Caki2 (cell line): ENCODE data around the gene SLF2. TPM values are rescaled to one million over a fixed set of nuclear protein-coding genes. Genes with fewer than 3 reads are reported as not detected.

Source experiments
- DNase-seq: peaks from one replicate; pipeline ENCODE4 v3.0.0-alpha.2; 2015; ENCODE audit warnings: low read depth
- in situ Hi-C: cut with HindIII; loops from 2 replicates; pipeline ENCODE4 v1.10.0; 2016; ENCODE audit warnings: low sequenced_read_pairs, low pct_unique_long_range_greater_than_20kb, mixed read lengths
- total RNA-seq: library from RNA; depleted of rRNA; stranded (reverse); fragments of >200 nt; shearing (Covaris generic); gene quantifications from 2 replicates; pipeline ENCODE4 v1.2.3, GENCODE V29; 2014; ENCODE audit warnings: low replicate concordance

The SLF2 gene
- total RNA-seq, 1 experiment from 2014 or later, result 8.9 TPM

DNA sequence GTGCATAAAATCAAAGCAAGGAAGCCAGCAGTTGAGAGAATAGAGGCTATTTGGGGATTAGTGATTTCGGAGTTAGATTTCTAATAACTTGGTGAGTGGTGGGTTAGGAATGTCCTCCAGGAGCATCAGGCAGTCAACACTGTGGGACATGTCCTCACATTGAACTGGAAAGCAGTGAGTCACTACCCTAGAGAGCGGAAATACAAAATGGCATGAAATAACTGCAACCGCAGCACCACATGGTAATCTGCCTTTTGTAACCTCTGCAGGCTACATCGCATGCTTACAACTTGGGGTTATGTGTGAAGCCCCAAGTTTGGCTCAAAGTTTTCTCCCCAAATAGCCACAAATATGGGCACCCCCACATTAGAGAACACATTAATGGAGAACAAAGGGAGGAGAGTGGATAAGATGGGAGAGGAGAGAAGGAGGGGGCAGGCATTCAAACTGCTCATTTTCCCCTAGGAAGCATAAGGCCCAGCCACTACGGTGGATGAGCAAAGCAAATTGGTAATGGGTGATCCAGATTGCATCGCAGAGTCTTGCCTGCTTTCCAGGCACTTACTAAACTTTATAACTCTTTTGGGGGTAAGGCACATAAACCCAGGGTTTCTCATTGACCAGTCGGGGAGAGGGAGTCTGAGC, 22.0 kb upstream of the SLF2 start:
- DNase-seq, result peak; percentile 60

DNA sequence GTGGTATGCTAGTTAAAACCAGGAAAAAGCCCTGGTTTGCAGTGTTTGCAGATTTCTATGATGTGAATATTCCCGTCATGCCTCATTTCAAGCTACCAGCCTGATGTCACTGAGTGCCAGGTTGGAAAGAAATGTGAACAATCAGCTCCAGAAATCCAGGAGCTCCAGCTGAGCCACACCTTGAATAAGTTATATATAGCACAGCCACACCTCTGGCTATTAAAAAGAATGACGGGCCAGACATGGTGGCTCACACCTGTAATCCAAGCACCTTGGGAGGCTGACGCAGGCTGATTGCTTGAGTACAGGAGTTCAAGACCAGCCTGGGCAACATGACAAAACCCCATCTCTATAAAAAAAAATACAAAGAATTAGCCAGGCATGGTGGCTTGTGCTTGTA, 18.7 kb upstream of the SLF2 start:
- in situ Hi-C loops, result loop anchor here (25.0 kb wide), 1 partner anchor 332 kb away; no protein-coding TSS in a partner anchor
- no peak for DNase-seq

More for the DNA sequence above, 22.0 kb upstream of the SLF2 start:
- in situ Hi-C loops, result loop anchor here (25.0 kb wide), 1 partner anchor 328 kb away; no protein-coding TSS in a partner anchor

GRCh38 chr10:100894589-100895294, 18.0 kb upstream of the SLF2 start:
- DNase-seq, result no peak
- in situ Hi-C loops, result loop anchor here (25.0 kb wide), 1 partner anchor 332 kb away; no protein-coding TSS in a partner anchor

DNA sequence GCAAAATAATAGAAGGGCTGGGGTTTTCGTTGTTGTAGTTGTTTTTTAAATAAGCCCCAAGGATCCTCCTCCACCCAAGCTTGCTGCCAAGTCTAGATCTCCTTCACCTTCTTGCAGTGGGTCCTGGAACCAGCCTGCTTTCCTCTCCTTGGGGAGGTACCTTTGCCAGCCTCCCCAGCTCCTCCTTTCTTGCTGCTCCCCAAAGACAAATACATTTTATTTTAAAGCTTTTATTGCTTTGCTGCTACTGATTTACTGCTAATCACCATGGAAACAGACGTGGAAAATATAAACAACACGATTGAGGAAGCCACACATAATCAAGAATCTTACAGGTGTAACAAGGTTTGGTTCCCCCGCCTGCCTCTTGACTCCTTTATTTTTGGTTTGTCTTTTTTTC, 17.4 kb upstream of the SLF2 start:
- DNase-seq, result no peak
- in situ Hi-C loops, result loop anchor here (25.0 kb wide), 1 partner anchor 333 kb away; no protein-coding TSS in a partner anchor

DNA sequence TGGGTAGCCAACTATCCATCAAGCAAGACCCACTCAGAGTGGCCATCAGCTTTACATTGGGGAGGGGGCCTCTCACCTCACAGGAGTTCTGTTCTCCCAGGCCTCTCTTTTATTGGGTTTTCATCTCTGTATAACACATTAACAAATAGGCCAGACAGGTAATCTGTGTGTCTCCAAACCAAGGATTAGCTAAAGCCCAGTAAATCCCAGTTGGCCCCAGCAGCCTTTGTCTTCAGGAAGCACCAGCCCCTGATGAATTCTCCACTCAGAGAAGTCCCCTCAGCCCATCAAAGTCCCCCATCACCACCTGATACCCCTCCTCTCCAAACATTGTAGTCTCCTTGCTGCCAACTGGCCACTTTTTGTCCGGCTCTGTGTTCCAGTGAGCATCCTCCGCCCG, 16.9 kb upstream of the SLF2 start:
- in situ Hi-C loops, result loop anchor here (25.0 kb wide), 1 partner anchor 334 kb away; no protein-coding TSS in a partner anchor
- DNase-seq, result no peak

DNA sequence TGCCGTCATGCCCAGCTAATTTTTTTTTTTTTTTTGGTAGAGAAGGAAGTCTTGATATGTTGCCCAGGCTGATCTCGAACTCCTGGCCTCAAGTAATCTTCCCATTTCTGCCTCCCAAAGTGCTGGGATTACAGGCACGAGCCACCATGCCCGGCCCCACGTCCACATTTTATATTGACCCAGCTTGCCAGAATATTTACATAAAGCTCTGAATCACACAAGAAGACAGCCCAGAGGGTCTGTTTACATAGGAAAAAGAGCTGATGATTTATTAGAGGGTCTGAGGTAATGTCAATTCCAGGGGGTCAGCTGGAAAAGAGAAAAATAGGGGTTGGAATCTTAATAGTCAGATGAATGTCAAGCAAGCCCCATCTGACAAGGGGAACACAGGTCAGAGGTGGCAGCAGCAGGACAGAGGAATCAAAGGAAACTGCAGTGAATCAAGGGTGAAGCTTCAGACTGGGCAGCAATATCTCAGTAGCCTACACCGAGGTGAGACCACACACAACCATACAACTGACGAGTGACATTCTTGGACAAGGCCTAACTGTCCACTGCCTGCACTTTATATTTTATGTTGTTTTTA, 15.8 kb upstream of the SLF2 start:
- in situ Hi-C loops, result loop anchor here (25.0 kb wide), 1 partner anchor 335 kb away; no protein-coding TSS in a partner anchor
- no peak for DNase-seq

GRCh38 chr10:100897976-100898375, 14.8 kb upstream of the SLF2 start:
- no peak for DNase-seq
- in situ Hi-C loops, result loop anchor here (25.0 kb wide), 1 partner anchor 336 kb away; no protein-coding TSS in a partner anchor

- in situ Hi-C loops, result loop anchor here (25.0 kb wide), 1 partner anchor 337 kb away; no protein-coding TSS in a partner anchor
- no peak for DNase-seq
These were observed 13.6 kb upstream of the SLF2 start for GRCh38 chr10:100899171-100899570.

DNA sequence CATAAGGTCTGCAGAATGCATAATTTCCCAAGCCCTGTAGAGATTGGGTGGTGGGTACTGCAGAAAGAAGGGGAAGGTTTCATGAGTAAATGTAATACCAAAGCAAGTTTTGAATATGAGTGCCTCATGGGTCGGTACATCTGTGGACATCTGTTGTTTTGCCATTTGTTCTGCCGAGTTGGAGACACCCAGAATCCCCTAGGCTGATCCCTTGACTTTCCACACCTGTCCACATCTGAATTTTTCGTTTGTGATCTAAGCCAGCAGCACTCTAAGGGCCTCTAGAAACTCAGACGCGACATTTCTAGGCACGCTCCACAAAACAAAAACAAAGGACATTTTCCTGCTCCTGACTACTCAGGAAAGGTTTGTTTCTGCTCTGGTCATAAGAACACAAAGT, 11.7 kb upstream of the SLF2 start:
- DNase-seq, result no peak
- in situ Hi-C loops, result no loop called here

DNA sequence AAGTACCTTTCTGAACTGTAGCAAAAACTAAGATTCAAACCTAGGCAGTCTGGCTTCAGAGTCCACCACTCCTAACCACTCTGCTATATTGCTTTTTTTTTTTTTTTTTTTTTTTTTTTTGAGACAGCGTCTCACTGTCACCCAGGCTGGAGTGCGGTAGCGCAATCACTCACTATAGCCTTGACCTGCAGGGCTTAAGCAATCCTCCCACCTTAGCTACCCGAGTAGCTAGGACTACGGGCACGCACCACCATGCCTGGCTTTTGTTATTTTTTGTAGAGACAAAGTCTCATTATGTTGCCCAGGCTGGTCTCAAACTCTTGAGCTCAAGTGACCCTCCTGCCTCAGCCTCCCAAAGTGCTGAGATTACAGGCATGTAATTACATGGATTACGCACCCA, 10.1 kb upstream of the SLF2 start:
- in situ Hi-C loops, result no loop called here
- no peak for DNase-seq

- DNase-seq, result no peak
- in situ Hi-C loops, result no loop called here
These were observed 7.8 kb upstream of the SLF2 start for GRCh38 chr10:100904917-100905316.

GRCh38 chr10:100907175-100907574, 5.6 kb upstream of the SLF2 start:
- in situ Hi-C loops, result no loop called here
- no peak for DNase-seq

- DNase-seq, result no peak
These were observed 4.9 kb upstream of the SLF2 start for GRCh38 chr10:100907773-100908363.

GRCh38 chr10:100908378-100908777, 4.4 kb upstream of the SLF2 start:
- in situ Hi-C loops, result no loop called here
- no peak for DNase-seq

More at GRCh38 chr10:100907773-100908363, 4.9 kb upstream of the SLF2 start:
- in situ Hi-C loops, result no loop called here

DNA sequence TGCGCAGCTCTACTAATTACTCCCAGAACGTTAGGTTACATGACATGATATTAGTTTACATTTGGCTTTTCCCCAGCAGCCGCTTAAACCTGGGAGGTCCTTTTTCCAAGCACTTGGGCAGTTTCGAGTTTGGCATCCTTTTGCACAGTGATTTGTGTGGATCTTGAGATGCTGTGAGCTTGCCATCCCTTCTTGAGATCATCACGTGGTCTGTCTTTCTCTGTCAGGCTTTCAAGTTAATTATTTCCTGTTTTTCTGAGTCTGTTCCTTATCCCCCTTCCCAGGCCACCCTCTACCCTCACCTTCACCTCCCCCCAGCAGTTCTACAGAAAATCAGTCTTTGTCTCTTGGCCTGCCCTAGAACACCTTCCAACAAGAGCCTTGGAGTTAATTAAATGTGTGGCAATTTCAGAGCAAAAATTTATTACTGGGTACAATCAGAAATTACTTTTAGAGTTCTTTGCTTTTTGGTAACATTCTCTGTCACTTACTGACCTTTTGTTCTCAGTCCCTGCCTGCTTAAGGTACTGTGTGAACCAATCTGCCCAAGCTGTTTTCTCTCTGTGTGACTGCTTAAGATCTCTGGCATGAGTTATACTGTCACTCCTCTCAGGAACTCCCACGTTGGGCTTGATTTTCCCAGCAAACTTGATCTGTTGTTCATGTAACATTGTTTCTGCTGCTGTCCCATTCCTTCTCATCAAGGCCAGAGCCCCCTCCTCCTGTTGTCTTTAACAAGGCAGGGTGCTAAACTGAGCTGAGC, 3.1 kb upstream of the SLF2 start:
- in situ Hi-C loops, result no loop called here
- DNase-seq, result no peak

DNA sequence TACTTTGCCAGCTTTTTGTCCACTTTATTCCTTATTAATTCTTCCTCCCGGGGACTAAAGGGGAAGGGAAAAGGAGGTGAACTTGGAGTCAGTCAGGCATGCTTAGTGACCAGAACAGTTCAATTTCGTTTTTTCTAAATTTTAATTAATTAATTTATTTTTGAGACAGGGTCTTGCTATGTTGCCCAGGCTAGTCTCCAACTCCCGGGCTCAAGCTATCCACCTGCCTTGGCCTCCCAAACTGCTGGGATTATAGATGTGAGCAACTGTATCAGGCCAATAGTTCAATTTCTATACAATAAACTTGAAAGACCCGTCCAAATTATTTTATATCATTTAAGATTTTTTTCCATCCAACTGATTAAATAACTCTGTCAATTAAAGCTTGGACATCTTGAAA, 1.3 kb upstream of the SLF2 start:
- no peak for DNase-seq
- in situ Hi-C loops, result no loop called here

DNA sequence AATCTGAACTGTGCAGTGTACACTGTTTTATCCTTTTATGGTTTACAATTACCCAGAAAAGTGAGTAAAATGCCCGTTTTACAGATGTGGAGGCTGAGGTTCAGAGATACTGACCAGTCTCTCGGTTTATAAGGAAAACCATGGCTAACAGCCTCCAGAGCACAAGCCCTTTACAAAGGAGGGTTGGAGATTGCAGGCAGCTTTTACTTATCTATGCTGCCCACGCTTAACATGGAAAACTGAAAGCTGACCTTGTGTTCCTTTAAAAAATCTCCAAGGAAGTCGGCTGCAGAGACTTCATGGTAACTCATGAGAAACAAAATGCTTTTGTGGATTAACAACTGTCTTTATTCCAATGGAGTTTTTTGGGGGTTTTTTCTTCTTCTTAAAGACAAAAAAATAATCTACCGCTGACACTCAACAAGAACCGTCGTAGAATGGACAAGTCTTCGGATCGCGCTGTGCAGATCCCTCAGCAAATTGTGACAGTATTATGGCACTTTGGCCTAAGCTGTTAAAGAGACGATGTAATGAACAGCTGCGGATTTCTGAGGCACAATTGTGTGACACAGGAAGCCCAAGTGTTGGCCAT, 654 bp upstream of the SLF2 start:
- in situ Hi-C loops, result no loop called here
- no peak for DNase-seq

DNA sequence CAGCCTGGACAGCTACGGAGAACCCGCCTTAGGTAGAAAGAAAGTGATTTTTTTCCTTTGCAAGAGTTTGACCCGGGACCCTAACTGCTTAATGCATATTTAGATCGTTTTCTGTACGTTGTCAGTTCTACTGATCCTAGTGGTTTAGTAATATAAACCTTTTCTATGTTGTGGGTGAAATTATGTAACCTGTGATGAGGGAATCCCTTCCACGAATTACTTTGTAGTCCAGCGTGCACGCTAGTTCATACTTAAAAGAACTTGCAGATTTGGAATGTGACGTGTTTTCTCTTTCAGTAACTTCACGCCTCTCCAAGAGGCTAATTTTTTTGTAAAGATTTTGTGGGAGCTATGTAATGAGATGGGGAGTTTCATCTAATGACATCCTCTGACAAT, 705 bp downstream of the SLF2 start:
- no peak for DNase-seq
- in situ Hi-C loops, result no loop called here
